H9 (cell line): ENCODE data around the gene MYO1D. TPM values are rescaled to one million over a fixed set of nuclear protein-coding genes. Genes with fewer than 3 reads are reported as not detected.

Experiments
- DNase-seq: peaks from one replicate; pipeline ENCODE4 v3.0.0-alpha.2; 2017
- H2AFZ ChIP-seq: one replicate; pipeline ENCODE4 v1.6.1; 2013; ENCODE audit warnings: mild to moderate bottlenecking, low read length, control low read depth, moderate library complexity
- H2AK5ac ChIP-seq: 2 replicates; pipeline ENCODE4 v1.6.1; 2013; ENCODE audit warnings: low read length, control low read depth, mixed read lengths; ENCODE audit not compliant: insufficient read length
- H2BK120ac ChIP-seq: one replicate; pipeline ENCODE4 v1.6.1; 2013; ENCODE audit warnings: low read depth, mild to moderate bottlenecking, low read length, control low read depth, inconsistent platforms; ENCODE audit not compliant: poor library complexity, severe bottlenecking
- H2BK12ac ChIP-seq: 2 replicates; pipeline ENCODE4 v1.6.1; 2013; ENCODE audit warnings: low read length, control low read depth, mixed read lengths, low read depth; ENCODE audit not compliant: insufficient read length
- H2BK15ac ChIP-seq: 2 replicates; pipeline ENCODE4 v1.6.1; 2013; ENCODE audit warnings: low read depth, low read length, control low read depth
- H2BK20ac ChIP-seq: one replicate; pipeline ENCODE4 v1.6.1; 2013; ENCODE audit warnings: low read depth, mild to moderate bottlenecking, low read length, control low read depth, inconsistent platforms; ENCODE audit not compliant: poor library complexity, severe bottlenecking
- H2BK5ac ChIP-seq: 2 replicates; pipeline ENCODE4 v1.6.1; 2013; ENCODE audit warnings: low read length, control low read depth, mixed read lengths; ENCODE audit not compliant: insufficient read length
- H3K14ac ChIP-seq: 2 replicates; pipeline ENCODE4 v1.6.1; 2013; ENCODE audit warnings: low read length, control low read depth; ENCODE audit not compliant: insufficient read depth
- H3K18ac ChIP-seq: 2 replicates; pipeline ENCODE4 v1.6.1; 2013; ENCODE audit warnings: low read depth, mild to moderate bottlenecking, mixed read lengths, low read length, control low read depth; ENCODE audit not compliant: insufficient read length
- H3K23ac ChIP-seq: 2 replicates; pipeline ENCODE4 v1.6.1; 2013; ENCODE audit warnings: low read length, control low read depth, mixed read lengths, low read depth; ENCODE audit not compliant: insufficient read length
- H3K23me2 ChIP-seq: 2 replicates; pipeline ENCODE4 v1.6.1; 2013; ENCODE audit warnings: low read depth, mild to moderate bottlenecking, mixed read lengths, low read length, control low read depth; ENCODE audit not compliant: insufficient read length, poor library complexity, severe bottlenecking
- H3K27ac ChIP-seq: 2 replicates; pipeline ENCODE4 v1.5.1; 2013; ENCODE audit warnings: low read length, control low read depth, mixed read lengths, low read depth; ENCODE audit not compliant: insufficient read length
- H3K27me3 ChIP-seq: 2 replicates; pipeline ENCODE4 v1.6.1; 2013; ENCODE audit warnings: low read length, control low read depth, inconsistent platforms; ENCODE audit not compliant: insufficient read depth
- H3K4ac ChIP-seq: 2 replicates; pipeline ENCODE4 v1.6.1; 2013; ENCODE audit warnings: low read depth, mild to moderate bottlenecking, control low read depth, inconsistent platforms, low read length, moderate library complexity
- H3K4me1 ChIP-seq: 2 replicates; pipeline ENCODE4 v1.6.1; 2013; ENCODE audit warnings: low read length, control low read depth, inconsistent platforms; ENCODE audit not compliant: insufficient read depth
- H3K4me2 ChIP-seq: 2 replicates; pipeline ENCODE4 v1.6.1; 2013; ENCODE audit warnings: low read length, control low read depth, mixed read lengths; ENCODE audit not compliant: insufficient read length, insufficient read depth
- H3K56ac ChIP-seq: 2 replicates; pipeline ENCODE4 v1.6.1; 2013; ENCODE audit warnings: low read depth, mild to moderate bottlenecking, mixed read lengths, low read length, control low read depth; ENCODE audit not compliant: insufficient read length
- H3K79me1 ChIP-seq: 2 replicates; pipeline ENCODE4 v1.6.1; 2013; ENCODE audit warnings: low read depth, mild to moderate bottlenecking, moderate library complexity, low read length, control low read depth, inconsistent platforms; ENCODE audit not compliant: insufficient read depth, poor library complexity, severe bottlenecking
- H3K79me2 ChIP-seq: 2 replicates; pipeline ENCODE4 v1.6.1; 2013; ENCODE audit warnings: low read length, control low read depth, inconsistent platforms; ENCODE audit not compliant: insufficient read depth
- H3K9ac ChIP-seq: 2 replicates; pipeline ENCODE4 v1.6.1; 2013; ENCODE audit warnings: low read length, control low read depth, mixed read lengths; ENCODE audit not compliant: insufficient read length; ENCODE audit errors: extremely low read depth
- H3K9me3 ChIP-seq: one replicate; pipeline ENCODE4 v1.6.1; 2013; ENCODE audit warnings: low read depth, low read length, inconsistent platforms; ENCODE audit not compliant: control insufficient read depth
- H3T11ph ChIP-seq: one replicate; pipeline ENCODE4 v1.6.1; 2013; ENCODE audit warnings: mild to moderate bottlenecking, low read length, control low read depth, inconsistent platforms
- H4K20me1 ChIP-seq: one replicate; pipeline ENCODE4 v1.6.1; 2013; ENCODE audit not compliant: control insufficient read depth, insufficient read length, insufficient read depth
- H4K5ac ChIP-seq: 2 replicates; pipeline ENCODE4 v1.6.1; 2013; ENCODE audit warnings: low read depth, mild to moderate bottlenecking, mixed read lengths, low read length, control low read depth; ENCODE audit not compliant: insufficient read length
- H4K8ac ChIP-seq: replicated peaks from 2 replicates; pipeline ENCODE4 v1.6.1; 2013; ENCODE audit warnings: low read length, control low read depth, mixed read lengths, low read depth; ENCODE audit not compliant: insufficient read length
- H4K91ac ChIP-seq: 2 replicates; pipeline ENCODE4 v1.6.1; 2013; ENCODE audit warnings: low read depth, mild to moderate bottlenecking, moderate library complexity, mixed read lengths, low read length, control low read depth; ENCODE audit not compliant: insufficient read length
- H3K27ac Mint-ChIP-seq, 3 experiments: 2 replicates in 2 of 3; 3 replicates in 1 of 3; pipeline ENCODE4 v1.8.0; 2020 to 2021; ENCODE audit warnings: mixed read lengths in 3 of 3, mild to moderate bottlenecking in 1 of 3, moderate library complexity in 1 of 3
- H3K27me3 Mint-ChIP-seq: 2 replicates; pipeline ENCODE4 v1.8.0; 2021; ENCODE audit warnings: low read depth, mild to moderate bottlenecking, moderate library complexity, mixed read lengths
- H3K36me3 Mint-ChIP-seq, 3 experiments: 2 replicates in 2 of 3; 3 replicates in 1 of 3; pipeline ENCODE4 v1.8.0; 2020 to 2021; ENCODE audit warnings: low read depth in 3 of 3, mixed read lengths in 3 of 3; ENCODE audit not compliant: insufficient read depth in 1 of 3
- H3K4me1 Mint-ChIP-seq, 2 experiments: 2 replicates each; pipeline ENCODE4 v1.8.0; 2020; ENCODE audit warnings: mixed read lengths in 2 of 2
- H3K4me3 Mint-ChIP-seq, 2 experiments: 2 replicates in 1 of 2; 3 replicates in 1 of 2; pipeline ENCODE4 v1.8.0; 2020 to 2021; ENCODE audit warnings: mild to moderate bottlenecking in 2 of 2, mixed read lengths in 2 of 2, moderate library complexity in 1 of 2
- H3K9me3 Mint-ChIP-seq, 2 experiments: 2 replicates in 1 of 2; 3 replicates in 1 of 2; pipeline ENCODE4 v1.8.0; 2020; ENCODE audit warnings: mild to moderate bottlenecking in 2 of 2, mixed read lengths in 2 of 2, moderate library complexity in 1 of 2
- WGBS: extraction: QIAGEN DNeasy Blood & Tissue Kit; methylation state at CpG from one replicate; pipeline ENCODE4 v1.1.7; 2013; ENCODE audit warnings: missing lambda C conversion rate, low lambda C conversion rate, mixed read lengths; ENCODE audit not compliant: insufficient read length; ENCODE audit errors: extremely low coverage; 5-methylcytosine and 5-hydroxymethylcytosine counted together
- total RNA-seq: library from RNA; stranded (reverse); gene quantifications from 2 replicates; pipeline ENCODE4 v1.2.1, GENCODE V29; 2021
- TF ChIP-seq, protein P1 (sequence below): fragments of 200-600 bp; sonication (generic); conservative IDR thresholded peaks from 3 replicates; pipeline ENCODE4 v1.8.0; 2021; ENCODE audit warnings: antibody characterized with exemption, mild to moderate bottlenecking

The MYO1D gene
- total RNA-seq, 1 experiment from 2014 or later: 19.0 TPM

DNA sequence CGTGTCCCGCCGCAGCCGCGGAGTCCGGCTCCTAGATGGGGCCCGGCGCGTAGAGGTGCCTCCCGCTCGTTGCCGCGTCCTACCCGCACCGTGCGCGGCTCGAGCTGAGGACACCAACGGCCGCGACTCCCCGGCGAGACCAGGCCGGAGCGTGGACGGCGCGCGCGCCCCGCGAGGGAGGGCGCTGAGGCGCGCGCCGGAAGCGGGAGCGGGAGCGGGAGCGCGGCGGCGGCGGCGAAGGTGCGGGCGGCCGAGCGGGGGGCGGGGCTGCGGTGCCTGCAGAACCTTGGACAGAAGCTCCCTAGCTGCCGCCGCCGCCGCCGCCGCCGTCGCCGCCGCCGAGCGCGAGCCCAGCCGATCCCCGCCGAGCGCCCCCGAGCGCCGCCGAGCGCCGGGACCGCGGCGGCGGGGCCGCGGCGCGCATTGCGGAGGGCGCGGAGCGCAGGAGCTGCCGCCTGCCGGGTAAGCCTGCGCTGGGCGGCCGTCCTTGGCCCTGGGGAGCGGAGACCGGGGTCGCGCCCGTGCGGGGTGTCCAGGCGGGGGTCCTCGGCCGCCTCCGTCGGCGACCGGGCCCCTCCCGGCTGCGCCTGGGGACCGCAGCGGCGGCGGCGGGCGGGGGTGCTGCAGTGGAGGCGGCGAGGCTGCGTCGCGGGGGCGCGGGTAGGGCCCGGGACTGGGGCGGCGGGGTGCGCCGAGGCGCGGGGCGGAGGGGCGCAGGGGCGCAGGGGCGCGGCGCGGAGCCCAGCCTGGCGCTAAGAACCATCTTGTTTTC, 390.0 kb downstream of the MYO1D start, which contains the start of gene CDK5R1:
Gene CDK5R1, plus strand, starts transcription at position 293 of the 772 bp plus-strand sequence. CDS start 628 bp downstream, outside the sequence.
- TF ChIP-seq, protein P1, sequence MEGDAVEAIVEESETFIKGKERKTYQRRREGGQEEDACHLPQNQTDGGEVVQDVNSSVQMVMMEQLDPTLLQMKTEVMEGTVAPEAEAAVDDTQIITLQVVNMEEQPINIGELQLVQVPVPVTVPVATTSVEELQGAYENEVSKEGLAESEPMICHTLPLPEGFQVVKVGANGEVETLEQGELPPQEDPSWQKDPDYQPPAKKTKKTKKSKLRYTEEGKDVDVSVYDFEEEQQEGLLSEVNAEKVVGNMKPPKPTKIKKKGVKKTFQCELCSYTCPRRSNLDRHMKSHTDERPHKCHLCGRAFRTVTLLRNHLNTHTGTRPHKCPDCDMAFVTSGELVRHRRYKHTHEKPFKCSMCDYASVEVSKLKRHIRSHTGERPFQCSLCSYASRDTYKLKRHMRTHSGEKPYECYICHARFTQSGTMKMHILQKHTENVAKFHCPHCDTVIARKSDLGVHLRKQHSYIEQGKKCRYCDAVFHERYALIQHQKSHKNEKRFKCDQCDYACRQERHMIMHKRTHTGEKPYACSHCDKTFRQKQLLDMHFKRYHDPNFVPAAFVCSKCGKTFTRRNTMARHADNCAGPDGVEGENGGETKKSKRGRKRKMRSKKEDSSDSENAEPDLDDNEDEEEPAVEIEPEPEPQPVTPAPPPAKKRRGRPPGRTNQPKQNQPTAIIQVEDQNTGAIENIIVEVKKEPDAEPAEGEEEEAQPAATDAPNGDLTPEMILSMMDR: no peak
- no CpG with 5 or more reads among the region's 135 CpGs for WGBS
- no peak within 1 kb of the TSS for H2BK12ac ChIP-seq
- H3K4me2 ChIP-seq: peak within 1 kb of the TSS; percentile 66
- H3K23ac ChIP-seq: no peak within 1 kb of the TSS
- peak within 1 kb of the TSS; percentile 91 for H3K18ac ChIP-seq
- H3K4me1 ChIP-seq: peaks cover 10% of the 10 kb centered on the region; the same call in 1 of the 2 replicates
- peak within 1 kb of the TSS; percentile 88 for H3K14ac ChIP-seq
- peaks cover 56 to 75% of the 10 kb centered on the region in 2 experiments for H3K4me1 Mint-ChIP-seq
- peaks cover 3% of the 10 kb centered on the region for H3K79me1 ChIP-seq
- no peak within 1 kb of the TSS for H3K27ac ChIP-seq
- DNase-seq: peak; percentile 85
- no peaks in the 10 kb centered on the region for H4K20me1 ChIP-seq
- peaks cover 1% of the 10 kb centered on the region for H3K27me3 Mint-ChIP-seq
- H3K27ac Mint-ChIP-seq: peak within 1 kb of the TSS in 2 of 3 experiments; percentile 62 to 81; a peak in 2 of 7 replicates
- no peak within 1 kb of the TSS for H4K8ac ChIP-seq
- H2AK5ac ChIP-seq: no peak within 1 kb of the TSS
- H2BK15ac ChIP-seq: no peak within 1 kb of the TSS
- H3K9ac ChIP-seq: peak within 1 kb of the TSS; percentile 49
- no peaks in the 10 kb centered on the region for H3K27me3 ChIP-seq
- no peak within 1 kb of the TSS for H3K56ac ChIP-seq
- H2BK20ac ChIP-seq: no peak within 1 kb of the TSS
- H4K91ac ChIP-seq: no peak within 1 kb of the TSS
- peaks cover 15 to 33% (median 30%) of the 10 kb centered on the region in 3 experiments for H3K36me3 Mint-ChIP-seq
- H2BK5ac ChIP-seq: no peak within 1 kb of the TSS
- H3K79me2 ChIP-seq: no peaks in the 10 kb centered on the region
- H3K4me3 Mint-ChIP-seq: peak within 1 kb of the TSS; percentile 73 to 91
- no peak within 1 kb of the TSS; the same call in 1 of the 2 replicates for H3K4ac ChIP-seq
- no peak within 1 kb of the TSS for H2BK120ac ChIP-seq
- no peak within 1 kb of the TSS for H4K5ac ChIP-seq
- H3K9me3 Mint-ChIP-seq: no peaks in the 10 kb centered on the region; a peak in 1 of 5 replicates
- peaks cover 12% of the 10 kb centered on the region for H3K23me2 ChIP-seq
- no peaks in the 10 kb centered on the region for H3K9me3 ChIP-seq
- H2AFZ ChIP-seq: no peak within 1 kb of the TSS
- no peak within 1 kb of the TSS for H3T11ph ChIP-seq
